Fibroblast of pulmonary artery (primary cell): ENCODE measurements around the gene GNL3L.
A peak's percentile ranks its signal among the peaks of the same experiment; 100 is the strongest.
"Not testable (repeated sequence)": the region's sequence is repeated elsewhere in the genome, so short reads cannot be mapped to it uniquely, and the experiment has no call there.

Experiments used
- DNase-seq: peaks from one replicate; pipeline ENCODE4 v3.0.0-alpha.2; 2010; ENCODE audit warnings: low read depth
- H3K4me3 ChIP-seq: replicated peaks from 2 replicates; pipeline ENCODE4 v1.5.1; 2011; ENCODE audit warnings: low read depth, mild to moderate bottlenecking, control low read depth, low read length, moderate library complexity
- TF ChIP-seq, protein P1 (sequence below): IDR thresholded peaks from 2 replicates; pipeline ENCODE4 v1.5.1; 2011; ENCODE audit warnings: mild to moderate bottlenecking, control low read depth, low read length, inconsistent platforms; ENCODE audit errors: missing control alignments

GNL3L gene

GRCh38 chrX:54561622-54562021, 31.6 kb downstream of the GNL3L start:
- no peak overlapping the region for H3K4me3 ChIP-seq
- DNase-seq, result no peak
- TF ChIP-seq, protein P1, sequence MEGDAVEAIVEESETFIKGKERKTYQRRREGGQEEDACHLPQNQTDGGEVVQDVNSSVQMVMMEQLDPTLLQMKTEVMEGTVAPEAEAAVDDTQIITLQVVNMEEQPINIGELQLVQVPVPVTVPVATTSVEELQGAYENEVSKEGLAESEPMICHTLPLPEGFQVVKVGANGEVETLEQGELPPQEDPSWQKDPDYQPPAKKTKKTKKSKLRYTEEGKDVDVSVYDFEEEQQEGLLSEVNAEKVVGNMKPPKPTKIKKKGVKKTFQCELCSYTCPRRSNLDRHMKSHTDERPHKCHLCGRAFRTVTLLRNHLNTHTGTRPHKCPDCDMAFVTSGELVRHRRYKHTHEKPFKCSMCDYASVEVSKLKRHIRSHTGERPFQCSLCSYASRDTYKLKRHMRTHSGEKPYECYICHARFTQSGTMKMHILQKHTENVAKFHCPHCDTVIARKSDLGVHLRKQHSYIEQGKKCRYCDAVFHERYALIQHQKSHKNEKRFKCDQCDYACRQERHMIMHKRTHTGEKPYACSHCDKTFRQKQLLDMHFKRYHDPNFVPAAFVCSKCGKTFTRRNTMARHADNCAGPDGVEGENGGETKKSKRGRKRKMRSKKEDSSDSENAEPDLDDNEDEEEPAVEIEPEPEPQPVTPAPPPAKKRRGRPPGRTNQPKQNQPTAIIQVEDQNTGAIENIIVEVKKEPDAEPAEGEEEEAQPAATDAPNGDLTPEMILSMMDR, result no peak

DNA sequence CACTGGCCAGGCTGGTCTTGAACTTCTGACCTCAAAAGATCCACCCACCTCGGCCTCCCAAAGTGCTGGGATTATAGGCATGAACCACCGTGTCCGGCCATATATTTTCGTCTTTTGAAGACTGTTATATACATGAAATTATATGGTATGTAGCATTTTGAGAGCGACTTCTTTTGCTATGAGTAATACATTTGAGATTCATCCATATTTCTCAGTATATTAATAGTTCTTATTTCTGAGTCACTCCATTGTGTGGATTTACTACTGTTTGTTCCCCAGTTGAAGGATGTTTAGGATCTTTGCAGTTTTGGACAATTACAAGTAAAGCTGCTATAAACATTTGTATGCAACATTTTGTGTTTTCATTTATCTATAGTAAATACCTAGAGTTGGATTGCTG, 34.9 kb downstream of the GNL3L start:
- TF ChIP-seq, protein P1, result no peak
- H3K4me3 ChIP-seq, result no peak overlapping the region
- DNase-seq, result peak; percentile 3

DNA sequence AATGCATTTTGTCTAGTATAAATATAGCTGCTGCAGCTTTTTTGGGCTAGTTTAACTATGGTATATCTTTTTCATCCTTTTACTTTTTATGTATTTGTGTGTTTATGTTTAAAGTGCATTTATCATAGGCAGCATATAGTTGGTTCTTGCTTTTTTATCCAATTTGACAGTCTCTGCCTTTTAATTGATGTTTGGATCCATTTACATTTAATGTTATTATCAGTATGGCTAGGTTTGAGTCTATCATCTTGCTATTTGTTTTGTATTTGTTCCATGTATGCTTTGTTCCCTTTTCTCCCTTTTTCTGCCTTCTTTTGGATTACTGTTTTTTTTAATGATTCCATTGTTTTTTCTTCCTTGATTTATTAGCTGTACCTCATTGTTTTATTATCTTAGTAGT, 40.3 kb downstream of the GNL3L start:
- TF ChIP-seq, protein P1, result no peak
- H3K4me3 ChIP-seq, result no peak overlapping the region
- DNase-seq, result no peak

- H3K4me3 ChIP-seq, DNase-seq: not testable (repeated sequence)
These were observed 42.6 kb downstream of the GNL3L start for GRCh38 chrX:54572641-54573040.

DNA sequence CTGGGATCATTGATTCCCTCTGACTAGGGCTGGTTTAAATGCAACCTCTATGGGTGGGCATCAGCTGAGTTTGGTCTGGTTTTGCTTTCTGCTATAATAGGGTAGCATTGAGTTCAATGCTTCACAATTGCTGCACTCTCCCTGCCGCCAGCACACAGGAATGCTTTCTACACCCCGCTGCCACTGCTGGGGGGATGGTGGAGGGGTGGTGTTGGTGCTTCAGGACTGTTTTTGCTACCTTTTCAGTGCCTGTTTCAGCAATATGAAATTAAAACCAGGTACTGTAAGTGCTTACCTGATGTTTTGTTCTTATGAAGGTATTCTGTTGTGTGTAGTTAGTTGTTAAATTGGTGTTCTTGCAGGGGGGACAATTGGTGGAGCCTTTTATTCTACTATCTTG, 67.7 kb downstream of the GNL3L start:
- no peak overlapping the region for H3K4me3 ChIP-seq
- TF ChIP-seq, protein P1, result no peak
- DNase-seq, result no peak

DNA sequence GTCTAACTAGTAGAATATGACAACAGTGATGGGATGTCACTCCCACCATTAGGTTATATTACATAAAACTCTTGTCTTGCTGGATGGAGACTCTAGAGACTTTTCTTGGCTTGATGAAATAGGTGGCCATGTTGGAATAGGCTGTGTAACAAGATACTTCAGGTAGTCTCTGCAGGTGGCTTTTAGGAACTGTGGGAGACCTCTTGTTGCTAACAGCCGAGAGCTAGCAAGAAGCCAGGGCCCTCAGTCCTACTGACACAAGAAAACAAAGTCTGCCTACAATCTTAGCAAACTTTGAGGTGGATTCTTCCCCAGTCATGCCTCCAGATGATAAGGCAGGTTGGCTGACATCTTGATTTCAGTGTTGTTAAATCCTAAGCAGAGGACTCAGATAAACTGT, 72.5 kb downstream of the GNL3L start:
- TF ChIP-seq, protein P1, result no peak
- no peak for DNase-seq
- no peak overlapping the region for H3K4me3 ChIP-seq
